T-cell (primary cell): ENCODE measurements around the gene SLC35F4. TPM values are rescaled to one million over a fixed set of nuclear protein-coding genes. Genes with fewer than 3 reads are reported as not detected.

Experiments
- ATAC-seq, 4 experiments: fragments of 200-7000 bp in 3 of 4; fragments of 150-1000 bp in 1 of 4; cut with Tn5 transposase; replicated peaks in 1 of 4; 1 replicate in 3 of 4; 2 replicates in 1 of 4; pipeline ENCODE4 v1.10.0; 2021; ENCODE audit warnings: moderate library complexity in 3 of 4, mild to moderate bottlenecking in 2 of 4, moderate number of reproducible peaks in 1 of 4
- CTCF ChIA-PET, 2 donors: fragments of 300-600 bp; sonication (Branson Sonifier 250); formaldehyde crosslinking; loops; one replicate each; lab custom pipeline; 2022; ENCODE audit warnings: antibody characterized with exemption in 2 of 2; lab: Charles Lee
- POLR2A ChIA-PET, 2 donors: fragments of 300-600 bp; sonication (Branson Sonifier 250); formaldehyde crosslinking; loops; one replicate each; lab custom pipeline; 2022; ENCODE audit warnings: antibody characterized with exemption in 2 of 2; lab: Charles Lee
- DNase-seq, 35 experiments: peaks; one replicate each; pipeline versions ENCODE4 v3.0.0 to v3.0.0-alpha.2; 2013 to 2023
- H3K27ac ChIP-seq: one replicate; pipeline ENCODE4 v1.5.1; 2013; ENCODE audit warnings: low read length
- H3K27me3 ChIP-seq, 2 experiments: replicated peaks in 1 of 2; 1 replicate in 1 of 2; 2 replicates in 1 of 2; pipeline versions ENCODE4 v1.6.1 to v1.7.0; 2013; ENCODE audit warnings: low read length in 1 of 2, mixed read lengths in 1 of 2; ENCODE audit not compliant: control insufficient read depth in 2 of 2, insufficient read depth in 2 of 2; ENCODE audit errors: extremely low read depth in 1 of 2
- H3K36me3 ChIP-seq, 2 donors: 1 replicate in 1 of 2; 2 replicates in 1 of 2; pipeline versions ENCODE4 v1.6.1 to v1.7.0; 2013; ENCODE audit warnings: low read length in 1 of 2; ENCODE audit not compliant: control insufficient read depth in 2 of 2, insufficient read depth in 1 of 2; ENCODE audit errors: extremely low read depth in 1 of 2
- H3K4me1 ChIP-seq, 2 experiments: 1 replicate in 1 of 2; 2 replicates in 1 of 2; pipeline versions ENCODE4 v1.6.1 to v1.7.0; 2013; ENCODE audit warnings: low read length in 2 of 2, mixed read lengths in 1 of 2; ENCODE audit not compliant: insufficient read depth in 2 of 2, control insufficient read depth in 1 of 2; ENCODE audit errors: extremely low read depth in 1 of 2
- H3K4me3 ChIP-seq, 2 donors: 1 replicate in 1 of 2; 2 replicates in 1 of 2; pipeline versions ENCODE4 v1.5.1 to v1.7.0; 2013; ENCODE audit warnings: mild to moderate bottlenecking in 2 of 2, low read length in 1 of 2, moderate library complexity in 1 of 2; ENCODE audit not compliant: control insufficient read depth in 1 of 2; ENCODE audit errors: extremely low read depth in 1 of 2
- H3K9me3 ChIP-seq: 2 replicates; pipeline ENCODE4 v1.7.0; 2013
- H3K27ac Mint-ChIP-seq, 2 donors: one replicate each; pipeline ENCODE4 v1.8.0; 2020 to 2021; ENCODE audit warnings: mild to moderate bottlenecking in 2 of 2, mixed read lengths in 2 of 2
- H3K27me3 Mint-ChIP-seq, 2 donors: one replicate each; pipeline ENCODE4 v1.8.0; 2021 to 2022; ENCODE audit warnings: mixed read lengths in 2 of 2
- H3K36me3 Mint-ChIP-seq: one replicate; pipeline ENCODE4 v1.8.0; 2021; ENCODE audit warnings: mixed read lengths
- H3K4me1 Mint-ChIP-seq, 3 donors: one replicate each; pipeline ENCODE4 v1.8.0; 2020 to 2022; ENCODE audit warnings: mixed read lengths in 3 of 3, mild to moderate bottlenecking in 1 of 3
- H3K4me3 Mint-ChIP-seq, 3 donors: one replicate each; pipeline ENCODE4 v1.8.0; 2020 to 2022; ENCODE audit warnings: mild to moderate bottlenecking in 3 of 3, mixed read lengths in 3 of 3, moderate library complexity in 3 of 3
- H3K9me3 Mint-ChIP-seq, 3 donors: one replicate each; pipeline ENCODE4 v1.8.0; 2020 to 2022; ENCODE audit warnings: mixed read lengths in 3 of 3
- WGBS: methylation state at CpG from one replicate; pipeline ENCODE4 v1.1.5; 2013; ENCODE audit warnings: missing lambda C conversion rate; ENCODE audit not compliant: insufficient coverage; 5-methylcytosine and 5-hydroxymethylcytosine counted together
- total RNA-seq, 35 experiments: library from RNA in 6 of 35; stranded (reverse) in 6 of 35; fragments of 120-200 nt in 1 of 35; gene quantifications; one replicate each; pipeline versions ENCODE4 v1.2.1 to v1.2.4 and lab custom pipeline; 2013 to 2026

Gene SLC35F4
- total RNA-seq, 5 donors from 2014 or later (not counting 1 experiment from before 2014, with no cell fraction given): not detected

GRCh38 chr14:57870686-57871457, 5.0 kb upstream of the SLC35F4 start:
- Mint-ChIP-seq H3K36me3 (no peaks in the 10 kb centered on the region), H3K4me3 (no peak overlapping the region), H3K27ac (no peak overlapping the region), H3K27me3 (peaks cover 12 to 17% of the 10 kb centered on the region in 2 donors), H3K4me1 (no peaks in the 10 kb centered on the region), H3K9me3 (peaks cover 0 to 4% (median 0%) of the 10 kb centered on the region in 3 donors)
- Histone ChIP-seq H3K4me1 (no peaks in the 10 kb centered on the region), H3K9me3 (no peaks in the 10 kb centered on the region), H3K27ac (no peak overlapping the region), H3K4me3 (no peak overlapping the region), H3K27me3 (peaks cover 0 to 11% of the 10 kb centered on the region in 2 experiments), H3K36me3 (no peaks in the 10 kb centered on the region)
- DNase-seq (no peak), ATAC-seq (no peak)
- ChIA-PET POLR2A (interaction anchor here in 1 of 2 donors (0.6 kb wide), 1 partner anchor 12 kb away, joined by 4 read pairs; no protein-coding TSS in a partner anchor), CTCF (no interaction called here)
- 48% methylated on average over 2 of the region's 3 CpGs for WGBS

- Histone ChIP-seq H3K4me3 (no peak overlapping the region), H3K27ac (no peak overlapping the region), H3K36me3 (no peaks in the 10 kb centered on the region), H3K9me3 (no peaks in the 10 kb centered on the region), H3K27me3 (peaks cover under 1 to 21% of the 10 kb centered on the region in 2 experiments), H3K4me1 (no peaks in the 10 kb centered on the region)
- no peak for DNase-seq
- POLR2A ChIA-PET: no interaction called here
- ATAC-seq: no peak
- Mint-ChIP-seq H3K4me3 (no peak overlapping the region), H3K4me1 (no peaks in the 10 kb centered on the region), H3K36me3 (no peaks in the 10 kb centered on the region), H3K27ac (no peak overlapping the region), H3K9me3 (peaks cover 0 to 4% (median 0%) of the 10 kb centered on the region in 3 donors), H3K27me3 (peaks cover 15 to 18% of the 10 kb centered on the region in 2 donors)
- CTCF ChIA-PET: no interaction called here
These were observed 3.7 kb upstream of the SLC35F4 start for GRCh38 chr14:57869617-57870016.

GRCh38 chr14:57866199-57866705, 360 bp upstream of the SLC35F4 start:
- peaks cover 10 to 21% of the 10 kb centered on the region in 2 experiments for H3K27me3 ChIP-seq
- no peak for ATAC-seq
- H3K4me1 Mint-ChIP-seq: no peaks in the 10 kb centered on the region
- H3K27ac Mint-ChIP-seq: no peak overlapping the region
- WGBS: 23% methylated on average over 11 of the region's 19 CpGs
- no peak overlapping the region for H3K4me3 ChIP-seq
- H3K9me3 Mint-ChIP-seq: peaks cover 0 to 4% (median 0%) of the 10 kb centered on the region in 3 donors
- H3K27me3 Mint-ChIP-seq: peaks cover 24 to 31% of the 10 kb centered on the region in 2 donors
- H3K4me3 Mint-ChIP-seq: no peak overlapping the region
- H3K4me1 ChIP-seq: no peaks in the 10 kb centered on the region
- no peaks in the 10 kb centered on the region for H3K36me3 Mint-ChIP-seq
- no peak for DNase-seq
- no peaks in the 10 kb centered on the region for H3K9me3 ChIP-seq
- CTCF ChIA-PET: no interaction called here
- POLR2A ChIA-PET: no interaction called here
- no peaks in the 10 kb centered on the region for H3K36me3 ChIP-seq
- no peak overlapping the region for H3K27ac ChIP-seq

GRCh38 chr14:57865066-57865402, 858 bp downstream of the SLC35F4 start:
- Histone ChIP-seq H3K27ac (no peak overlapping the region), H3K4me3 (no peak overlapping the region), H3K36me3 (no peaks in the 10 kb centered on the region), H3K4me1 (no peaks in the 10 kb centered on the region), H3K9me3 (no peaks in the 10 kb centered on the region), H3K27me3 (peaks cover 10 to 21% of the 10 kb centered on the region in 2 experiments)
- Mint-ChIP-seq H3K27me3 (peaks cover 24 to 29% of the 10 kb centered on the region in 2 donors), H3K9me3 (peaks cover 0 to 2% (median 0%) of the 10 kb centered on the region in 3 donors), H3K4me1 (no peaks in the 10 kb centered on the region), H3K4me3 (no peak overlapping the region), H3K36me3 (no peaks in the 10 kb centered on the region), H3K27ac (no peak overlapping the region)
- POLR2A ChIA-PET: no interaction called here
- 12% methylated on average over 12 of the region's 23 CpGs for WGBS
- CTCF ChIA-PET: no interaction called here
- ATAC-seq (no peak), DNase-seq (no peak)

- Mint-ChIP-seq H3K4me3 (no peak overlapping the region), H3K27ac (no peak overlapping the region), H3K27me3 (peaks cover 24 to 26% of the 10 kb centered on the region in 2 donors), H3K4me1 (no peaks in the 10 kb centered on the region), H3K9me3 (no peaks in the 10 kb centered on the region), H3K36me3 (no peaks in the 10 kb centered on the region)
- ChIA-PET POLR2A (no interaction called here), CTCF (interaction anchor here in 1 of 2 donors (1.2 kb wide), 1 partner anchor 8 kb away, joined by 3 read pairs; no protein-coding TSS in a partner anchor)
- Histone ChIP-seq H3K4me1 (no peaks in the 10 kb centered on the region), H3K27me3 (peaks cover 10 to 21% of the 10 kb centered on the region in 2 experiments), H3K9me3 (no peaks in the 10 kb centered on the region), H3K36me3 (no peaks in the 10 kb centered on the region), H3K4me3 (no peak overlapping the region), H3K27ac (no peak overlapping the region)
- no peak for ATAC-seq
- WGBS: 19% methylated on average over 8 of the region's 20 CpGs
- DNase-seq: no peak
These were observed 1.2 kb downstream of the SLC35F4 start for GRCh38 chr14:57864659-57865058.

GRCh38 chr14:57863471-57863870, 2.4 kb downstream of the SLC35F4 start:
- no peak overlapping the region for H3K27ac ChIP-seq
- H3K4me3 Mint-ChIP-seq: no peak overlapping the region
- CTCF ChIA-PET: interaction anchor here in 1 of 2 donors (1.2 kb wide), 1 partner anchor 9 kb away, joined by 3 read pairs; no protein-coding TSS in a partner anchor
- POLR2A ChIA-PET: no interaction called here
- H3K27ac Mint-ChIP-seq: no peak overlapping the region
- no CpG with 5 or more reads among the region's 3 CpGs for WGBS
- no peaks in the 10 kb centered on the region for H3K9me3 Mint-ChIP-seq
- no peaks in the 10 kb centered on the region for H3K36me3 ChIP-seq
- H3K27me3 ChIP-seq: peaks cover 10 to 19% of the 10 kb centered on the region in 2 experiments
- no peak overlapping the region for H3K4me3 ChIP-seq
- no peaks in the 10 kb centered on the region for H3K4me1 Mint-ChIP-seq
- H3K27me3 Mint-ChIP-seq: peaks cover 24 to 26% of the 10 kb centered on the region in 2 donors
- H3K9me3 ChIP-seq: no peaks in the 10 kb centered on the region
- ATAC-seq (no peak), DNase-seq (no peak)
- H3K4me1 ChIP-seq: no peaks in the 10 kb centered on the region
- no peaks in the 10 kb centered on the region for H3K36me3 Mint-ChIP-seq
